Progenitor cell of endocrine pancreas (in vitro differentiated cells): ENCODE measurements around the gene KRT79. TPM values are rescaled to one million over a fixed set of nuclear protein-coding genes. Genes with fewer than 3 reads are reported as not detected.

Experiments
- DNase-seq: peaks from one replicate; pipeline ENCODE4 v3.0.0; 2021; ENCODE audit warnings: low spot score; ENCODE audit not compliant: unreplicated experiment
- H3K27ac Mint-ChIP-seq: 2 replicates; pipeline ENCODE4 v1.8.0; 2021; ENCODE audit warnings: mild to moderate bottlenecking, moderate library complexity, mixed read lengths
- H3K27me3 Mint-ChIP-seq: 2 replicates; pipeline ENCODE4 v1.8.0; 2021; ENCODE audit warnings: mixed read lengths
- H3K36me3 Mint-ChIP-seq: 2 replicates; pipeline ENCODE4 v1.8.0; 2022; ENCODE audit warnings: mixed read lengths; ENCODE audit not compliant: insufficient read depth
- H3K4me1 Mint-ChIP-seq: 2 replicates; pipeline ENCODE4 v1.8.0; 2021; ENCODE audit warnings: low read depth, mixed read lengths
- H3K4me3 Mint-ChIP-seq: 2 replicates; pipeline ENCODE4 v1.8.0; 2021; ENCODE audit warnings: low read depth, mild to moderate bottlenecking, moderate library complexity, mixed read lengths
- H3K9me3 Mint-ChIP-seq: 2 replicates; pipeline ENCODE4 v1.8.0; 2021; ENCODE audit warnings: low read depth, mixed read lengths
- CTCF ChIP-seq: fragments of 200-600 bp; sonication (generic); IDR thresholded peaks from one replicate; pipeline ENCODE4 v1.5.0; 2021; ENCODE audit warnings: antibody characterized with exemption, mild to moderate bottlenecking; ENCODE audit not compliant: unreplicated experiment
- total RNA-seq: library from RNA; stranded (reverse); gene quantifications from 2 replicates; pipeline ENCODE4 v1.2.1, GENCODE V29; 2021

The KRT79 gene
- total RNA-seq, 1 donor from 2014 or later, result not detected

DNA sequence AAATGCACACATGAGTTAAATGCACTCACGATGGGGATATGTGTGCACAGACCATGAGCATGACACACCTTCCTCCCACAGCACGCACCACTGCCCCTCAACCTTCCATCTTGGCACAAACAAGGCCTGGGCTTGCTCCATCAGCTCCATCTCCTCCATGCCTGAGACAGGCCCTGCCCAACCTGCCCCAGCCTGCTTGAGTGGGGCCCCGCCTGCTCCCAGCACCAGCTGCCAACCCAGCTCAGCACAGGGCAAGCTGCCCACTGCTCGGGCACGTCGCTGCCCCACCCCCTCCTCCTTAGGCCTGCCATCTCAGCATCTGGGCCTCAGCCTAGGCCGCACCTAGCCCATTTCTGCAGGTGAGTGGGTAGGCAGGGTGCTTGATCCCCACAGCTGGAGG is 42.3 kb upstream of the KRT79 start:
- Mint-ChIP-seq H3K27me3 (peaks cover 49% of the 10 kb centered on the region), H3K36me3 (no peaks in the 10 kb centered on the region), H3K27ac (no peak overlapping the region), H3K4me1 (peaks cover 21% of the 10 kb centered on the region), H3K4me3 (no peak overlapping the region), H3K9me3 (no peaks in the 10 kb centered on the region)
- TF ChIP-seq CTCF, result no peak
- no peak for DNase-seq

GRCh38 chr12:52874573-52875435 is 40.7 kb upstream of the KRT79 start:
- no peak for TF ChIP-seq CTCF
- no peaks in the 10 kb centered on the region for H3K9me3 Mint-ChIP-seq
- H3K4me3 Mint-ChIP-seq, result peak overlapping the region; percentile 63
- no peaks in the 10 kb centered on the region for H3K36me3 Mint-ChIP-seq
- H3K27ac Mint-ChIP-seq, result peak overlapping the region; percentile 73
- H3K27me3 Mint-ChIP-seq, result peaks cover 50% of the 10 kb centered on the region
- DNase-seq, result no peak
- H3K4me1 Mint-ChIP-seq, result peaks cover 17% of the 10 kb centered on the region

DNA sequence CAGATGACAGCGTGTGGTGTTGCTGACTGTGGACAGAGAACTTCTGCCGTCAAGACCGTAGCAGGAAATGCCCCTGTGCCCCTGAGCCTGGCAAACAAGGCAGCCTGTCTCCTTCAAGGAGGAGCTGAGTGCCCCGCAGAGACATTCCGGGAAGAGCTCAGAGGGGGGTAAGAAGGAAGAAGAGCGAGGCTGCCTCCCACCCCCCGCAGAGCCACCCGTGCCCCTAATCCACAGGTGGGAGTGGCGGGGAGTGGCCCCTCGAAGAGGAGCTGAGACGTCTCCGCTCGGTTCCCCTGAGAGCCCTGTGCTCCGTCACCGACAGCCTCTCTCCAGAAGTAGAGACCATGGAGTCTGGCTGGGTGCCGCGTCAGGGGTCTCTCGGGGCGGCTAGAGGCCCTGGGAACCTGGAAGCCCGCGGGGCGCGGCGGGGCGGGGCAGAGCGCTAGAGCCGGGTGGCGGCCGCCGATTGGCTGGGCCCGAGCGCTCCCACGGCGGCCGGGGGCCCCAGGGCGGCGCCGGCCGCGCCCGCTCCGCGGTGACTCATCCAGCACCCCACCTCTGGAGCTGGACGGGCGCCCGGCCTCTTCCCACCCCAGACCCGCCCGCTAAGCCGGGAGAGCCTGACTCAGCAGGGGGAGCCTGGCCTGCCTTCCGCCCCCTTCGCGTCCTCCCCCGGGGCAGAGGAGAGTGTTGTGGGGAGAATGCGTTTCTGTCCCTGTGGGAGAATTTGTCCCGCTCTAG is 39.9 kb upstream of the KRT79 start:
- Mint-ChIP-seq H3K4me1 (peaks cover 16% of the 10 kb centered on the region), H3K9me3 (no peaks in the 10 kb centered on the region), H3K27me3 (peaks cover 54% of the 10 kb centered on the region), H3K4me3 (peak overlapping the region; percentile 64), H3K36me3 (no peaks in the 10 kb centered on the region), H3K27ac (peak overlapping the region; percentile 91)
- no peak for TF ChIP-seq CTCF
- DNase-seq, result peak; percentile 49

- H3K4me1 Mint-ChIP-seq, result peaks cover 16% of the 10 kb centered on the region
- H3K27ac Mint-ChIP-seq, result peak overlapping the region; percentile 91
- H3K27me3 Mint-ChIP-seq, result peaks cover 58% of the 10 kb centered on the region
- no peak for TF ChIP-seq CTCF
- peak overlapping the region; percentile 64 for H3K4me3 Mint-ChIP-seq
- H3K36me3 Mint-ChIP-seq, result no peaks in the 10 kb centered on the region
- no peaks in the 10 kb centered on the region for H3K9me3 Mint-ChIP-seq
- DNase-seq, result no peak
These were observed 39.4 kb upstream of the KRT79 start for GRCh38 chr12:52873513-52873831.

DNA sequence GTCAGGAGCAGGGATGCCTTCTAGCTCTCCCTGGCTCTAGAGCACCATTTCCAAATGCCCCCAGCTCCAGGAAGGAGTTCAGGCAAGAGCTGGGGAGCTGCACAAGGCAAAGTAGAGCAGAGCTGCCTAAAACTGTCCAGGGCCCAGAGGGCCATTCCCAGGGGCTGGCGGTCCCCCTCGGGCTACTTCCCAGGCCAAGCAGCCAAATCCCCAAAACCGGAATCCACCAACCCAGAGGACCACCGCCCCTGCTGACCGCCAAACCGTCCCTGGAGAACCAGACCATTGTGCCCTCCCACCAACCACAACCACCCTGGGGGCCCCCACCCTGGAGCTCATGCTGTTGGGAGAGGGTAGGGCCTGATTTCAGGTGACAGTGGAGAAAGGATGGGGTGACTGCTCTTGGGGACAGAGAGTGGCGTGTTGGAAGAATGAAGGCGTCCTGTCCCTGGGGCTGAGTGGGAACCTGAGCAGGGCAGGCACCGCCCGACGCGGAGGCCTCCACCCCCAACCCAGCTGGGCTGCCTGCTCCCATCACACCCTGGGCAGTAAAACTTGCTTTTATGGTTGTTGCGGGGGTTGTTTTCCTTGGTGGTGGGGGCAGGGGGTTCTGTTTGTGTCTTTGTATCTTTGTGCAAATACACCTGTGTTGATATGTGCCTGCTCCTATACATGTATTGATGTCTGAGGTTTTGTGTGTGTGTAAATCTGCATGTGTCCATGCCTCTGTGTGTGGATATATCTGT is 38.7 kb upstream of the KRT79 start:
- no peak for TF ChIP-seq CTCF
- DNase-seq, result no peak
- no peaks in the 10 kb centered on the region for H3K9me3 Mint-ChIP-seq
- H3K27me3 Mint-ChIP-seq, result peaks cover 58% of the 10 kb centered on the region
- H3K36me3 Mint-ChIP-seq, result no peaks in the 10 kb centered on the region
- no peak overlapping the region for H3K4me3 Mint-ChIP-seq
- H3K27ac Mint-ChIP-seq, result no peak overlapping the region
- peaks cover 16% of the 10 kb centered on the region for H3K4me1 Mint-ChIP-seq
